HG02610 (cell line): Measurements from ENCODE around the gene PCBP3.

Experiments
- ATAC-seq: cut with Tn5 transposase; IDR thresholded peaks from one replicate; pipeline ENCODE4 v1.9.1; 2021; ENCODE audit warnings: mild to moderate bottlenecking, moderate library complexity; ENCODE audit not compliant: unreplicated experiment

The PCBP3 gene

DNA sequence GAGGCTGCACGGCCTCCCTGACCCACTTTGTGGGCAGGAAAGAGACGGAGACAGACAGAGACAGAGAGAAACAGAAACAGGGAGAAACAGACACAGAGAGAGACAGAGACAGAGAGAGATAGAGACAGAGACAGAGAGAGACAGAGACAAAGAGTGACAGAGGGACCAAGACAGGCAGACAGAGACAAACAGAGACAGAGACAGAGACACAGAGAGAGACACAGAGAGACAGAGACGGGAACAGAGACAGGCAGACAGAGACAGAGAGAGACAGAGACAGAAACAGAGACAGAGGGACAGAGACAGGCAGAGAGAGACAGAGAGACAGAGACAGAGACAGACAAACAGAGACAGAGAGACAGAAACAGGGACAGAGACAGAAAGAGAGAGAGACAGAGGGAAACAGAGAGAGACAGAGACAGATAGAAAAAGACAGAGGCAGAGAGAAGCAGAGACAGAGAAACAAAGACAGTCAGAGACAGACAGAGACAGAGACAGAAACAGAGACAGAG, 341.1 kb downstream of the PCBP3 start:
- ATAC-seq: no peak

DNA sequence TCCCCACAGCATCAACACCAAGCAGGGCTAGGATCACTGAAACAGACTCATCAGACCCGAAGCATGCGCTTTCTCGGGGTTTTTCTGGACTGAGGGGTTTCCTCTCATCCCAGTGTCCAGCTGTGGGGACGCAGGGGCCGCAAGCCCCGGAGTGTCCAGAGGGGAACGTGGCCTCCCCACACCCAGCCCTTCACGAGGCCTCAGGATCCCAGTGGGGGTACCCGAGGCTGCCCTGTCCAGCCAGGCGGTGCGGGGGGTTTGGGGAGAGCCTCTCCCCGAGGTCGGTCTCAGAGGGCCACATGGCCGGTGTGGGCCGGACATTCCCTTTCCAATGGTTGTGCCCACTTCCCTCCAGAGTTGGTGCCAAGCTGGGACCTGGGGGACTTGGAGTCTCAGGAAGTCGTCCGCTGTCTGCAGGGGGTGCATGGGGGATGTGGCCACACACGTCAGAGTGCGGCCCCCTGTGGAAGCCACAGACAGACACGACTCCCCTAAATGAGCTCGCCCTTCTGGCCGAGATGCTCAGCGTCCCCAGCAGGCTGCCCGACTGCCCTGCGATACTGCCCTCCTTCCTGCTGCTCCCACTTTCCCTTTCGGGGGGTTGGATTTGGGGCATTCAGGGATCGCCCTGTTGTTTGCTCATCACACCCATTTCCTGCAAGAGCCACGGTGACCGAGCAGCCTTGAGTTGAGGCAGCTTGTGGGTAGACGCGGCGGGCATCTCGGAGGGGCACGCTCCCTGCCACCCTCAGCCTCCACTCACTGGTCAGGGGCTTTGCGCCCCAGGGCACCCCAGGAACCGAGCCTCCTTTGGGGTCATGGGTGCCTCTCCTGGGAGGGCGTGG, 342.2 kb downstream of the PCBP3 start:
- no peak for ATAC-seq

DNA sequence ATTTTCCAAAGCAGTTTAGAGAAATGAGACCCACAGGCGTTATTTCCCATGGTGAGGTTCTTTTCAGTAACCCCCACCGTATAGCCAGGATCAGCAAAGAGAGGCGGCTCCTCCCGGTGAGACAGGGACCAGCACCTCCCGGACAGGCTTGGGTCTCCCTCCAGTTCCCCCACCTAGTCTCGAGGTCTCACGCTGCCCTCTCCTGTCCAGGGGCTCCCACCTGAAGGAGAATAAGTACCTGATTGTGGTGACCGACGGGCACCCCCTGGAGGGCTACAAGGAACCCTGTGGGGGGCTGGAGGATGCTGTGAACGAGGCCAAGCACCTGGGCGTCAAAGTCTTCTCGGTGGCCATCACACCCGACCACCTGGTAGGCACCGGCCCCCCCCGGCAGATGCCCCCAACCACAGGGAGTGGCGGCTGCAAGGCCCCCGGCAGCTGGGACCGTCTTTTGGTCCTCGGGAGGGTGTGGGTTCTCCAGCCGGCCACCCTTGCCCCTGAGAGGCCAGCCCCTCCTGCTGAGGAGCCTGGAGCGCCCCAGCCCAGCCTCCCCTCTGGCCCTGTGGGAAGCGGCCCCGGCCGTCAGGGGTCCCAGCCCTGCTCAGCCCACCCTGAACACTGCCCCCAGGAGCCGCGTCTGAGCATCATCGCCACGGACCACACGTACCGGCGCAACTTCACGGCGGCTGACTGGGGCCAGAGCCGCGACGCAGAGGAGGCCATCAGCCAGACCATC, 343.0 kb downstream of the PCBP3 start:
- ATAC-seq: no peak

DNA sequence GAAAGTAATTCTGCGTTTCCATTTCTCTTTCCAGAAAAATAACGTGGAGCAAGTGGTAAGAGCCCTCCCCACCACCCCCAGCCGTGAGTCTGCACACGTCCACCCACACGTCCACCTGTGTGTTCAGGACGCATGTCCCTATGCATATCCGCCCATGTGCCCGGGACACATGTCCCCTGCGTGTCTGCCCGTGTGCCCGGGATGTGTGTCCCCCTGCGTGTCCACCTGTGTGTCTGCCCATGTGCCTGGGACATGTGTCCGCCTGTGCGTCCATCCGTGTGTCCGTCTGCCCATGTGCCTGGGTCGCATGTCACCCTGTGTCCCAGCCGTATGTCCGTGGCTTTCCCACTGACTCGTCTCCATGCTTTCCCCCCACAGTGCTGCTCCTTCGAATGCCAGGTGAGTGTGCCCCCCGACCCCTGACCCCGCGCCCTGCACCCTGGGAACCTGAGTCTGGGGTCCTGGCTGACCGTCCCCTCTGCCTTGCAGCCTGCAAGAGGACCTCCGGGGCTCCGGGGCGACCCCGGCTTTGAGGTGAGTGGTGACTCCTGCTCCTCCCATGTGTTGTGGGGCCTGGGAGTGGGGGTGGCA, 343.7 kb downstream of the PCBP3 start:
- ATAC-seq: no peak

DNA sequence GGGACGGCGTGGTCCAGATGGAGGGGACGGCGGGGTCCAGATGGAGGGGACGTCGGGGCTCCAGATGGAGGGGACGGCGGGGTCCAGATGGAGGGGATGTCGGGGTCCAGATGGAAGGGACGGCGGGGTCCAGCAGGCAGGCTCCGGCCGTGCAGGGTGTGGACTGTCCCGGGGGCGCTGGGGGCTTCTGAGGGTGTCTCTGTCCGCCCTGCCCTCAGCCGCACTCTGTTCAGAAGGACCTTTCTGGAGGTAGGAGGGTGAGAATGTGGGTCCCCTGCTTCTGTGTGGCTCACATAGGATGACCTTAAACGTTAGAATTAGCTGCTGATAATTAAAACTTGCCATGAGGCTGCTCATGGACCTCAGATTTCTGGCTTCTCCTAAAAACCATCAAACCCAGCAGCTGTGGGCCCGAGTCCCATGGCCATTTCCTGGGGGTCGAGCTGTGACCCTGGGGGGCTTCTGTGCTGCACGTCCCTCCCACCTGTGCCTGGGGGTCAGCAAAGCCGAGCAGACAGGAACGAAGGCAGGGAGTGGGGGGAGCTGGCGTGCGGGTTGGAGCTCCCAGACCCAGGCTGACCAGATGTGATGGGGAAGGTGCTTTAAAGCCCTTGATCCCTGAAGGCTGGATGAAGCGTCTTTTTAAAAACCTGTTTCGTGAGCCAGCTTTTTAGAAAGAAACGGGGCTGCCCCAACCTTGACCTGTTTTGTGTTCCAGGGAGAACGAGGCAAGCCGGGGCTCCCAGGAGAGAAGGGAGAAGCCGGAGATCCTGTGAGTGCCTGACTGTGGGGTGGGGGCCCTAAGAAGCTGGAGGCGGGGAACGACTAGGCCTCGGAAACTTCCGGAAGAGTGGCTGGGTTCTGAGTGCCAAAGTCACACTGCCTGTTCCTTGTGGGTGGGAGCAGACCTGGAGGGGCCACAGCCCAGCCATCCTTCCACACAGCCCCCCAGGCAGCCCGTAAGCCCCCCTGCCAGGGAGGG, 345.1 kb downstream of the PCBP3 start:
- no peak for ATAC-seq

DNA sequence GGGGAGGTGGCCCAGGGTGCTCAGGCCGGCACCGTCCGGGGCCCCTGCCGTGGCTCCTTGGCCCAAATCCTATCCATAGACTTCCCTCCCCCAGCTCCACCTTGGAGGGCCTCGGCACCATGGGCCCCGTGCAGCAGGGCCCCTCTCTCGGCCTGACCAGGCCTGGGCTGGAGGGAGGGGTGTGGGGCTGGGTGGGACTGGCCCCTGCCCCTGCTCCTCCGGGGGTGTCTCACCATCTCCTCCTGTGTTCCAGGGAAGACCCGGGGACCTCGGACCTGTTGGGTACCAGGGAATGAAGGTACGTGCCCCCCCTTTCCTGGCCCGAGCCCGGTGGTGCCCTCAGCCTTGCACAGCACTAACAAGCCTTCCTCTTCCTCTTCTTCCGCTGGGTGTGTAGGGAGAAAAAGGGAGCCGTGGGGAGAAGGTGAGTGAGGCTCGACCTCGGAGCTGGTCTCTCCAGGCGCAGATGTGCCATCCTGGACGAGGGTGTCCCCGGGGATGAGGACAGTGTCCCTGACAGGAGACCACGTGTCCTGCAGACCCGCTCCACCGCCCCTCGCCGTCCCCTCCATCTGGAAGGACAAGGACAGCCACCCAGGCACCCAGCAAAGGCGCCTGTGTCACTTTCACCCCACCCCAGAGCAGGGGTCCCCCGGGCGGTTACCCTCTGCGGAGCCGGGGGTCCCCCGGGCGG, 346.0 kb downstream of the PCBP3 start:
- ATAC-seq: no peak

DNA sequence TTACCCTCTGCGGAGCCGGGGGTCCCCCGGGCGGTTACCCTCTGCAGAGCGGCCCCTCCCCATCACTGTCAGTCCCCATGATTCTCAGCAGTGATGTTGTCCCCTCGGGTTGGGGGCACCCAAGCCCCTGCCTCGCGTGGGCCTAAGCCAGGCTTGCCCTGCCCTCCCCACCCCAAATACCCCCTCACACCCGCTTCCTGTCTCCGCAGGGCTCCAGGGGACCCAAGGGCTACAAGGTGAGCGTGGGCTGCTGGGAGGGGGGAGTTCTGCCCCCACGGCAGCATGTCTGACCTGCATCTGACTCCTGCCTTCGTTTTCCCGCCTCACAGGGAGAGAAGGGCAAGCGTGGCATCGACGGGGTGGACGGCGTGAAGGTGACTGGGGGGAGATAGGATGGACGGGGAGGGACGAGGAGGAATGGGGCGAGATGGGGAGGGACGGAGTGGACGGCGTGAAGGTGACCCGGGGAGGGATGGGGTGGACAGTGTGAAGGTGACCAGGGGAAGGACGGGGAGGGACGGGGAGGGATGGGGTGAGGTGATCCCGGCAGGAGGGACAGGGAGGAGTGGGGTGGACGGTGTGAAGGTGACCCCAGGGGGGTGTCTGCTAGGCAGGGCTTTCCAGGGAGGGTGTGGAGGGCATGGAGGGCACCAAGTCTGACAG, 346.7 kb downstream of the PCBP3 start:
- ATAC-seq: no peak

DNA sequence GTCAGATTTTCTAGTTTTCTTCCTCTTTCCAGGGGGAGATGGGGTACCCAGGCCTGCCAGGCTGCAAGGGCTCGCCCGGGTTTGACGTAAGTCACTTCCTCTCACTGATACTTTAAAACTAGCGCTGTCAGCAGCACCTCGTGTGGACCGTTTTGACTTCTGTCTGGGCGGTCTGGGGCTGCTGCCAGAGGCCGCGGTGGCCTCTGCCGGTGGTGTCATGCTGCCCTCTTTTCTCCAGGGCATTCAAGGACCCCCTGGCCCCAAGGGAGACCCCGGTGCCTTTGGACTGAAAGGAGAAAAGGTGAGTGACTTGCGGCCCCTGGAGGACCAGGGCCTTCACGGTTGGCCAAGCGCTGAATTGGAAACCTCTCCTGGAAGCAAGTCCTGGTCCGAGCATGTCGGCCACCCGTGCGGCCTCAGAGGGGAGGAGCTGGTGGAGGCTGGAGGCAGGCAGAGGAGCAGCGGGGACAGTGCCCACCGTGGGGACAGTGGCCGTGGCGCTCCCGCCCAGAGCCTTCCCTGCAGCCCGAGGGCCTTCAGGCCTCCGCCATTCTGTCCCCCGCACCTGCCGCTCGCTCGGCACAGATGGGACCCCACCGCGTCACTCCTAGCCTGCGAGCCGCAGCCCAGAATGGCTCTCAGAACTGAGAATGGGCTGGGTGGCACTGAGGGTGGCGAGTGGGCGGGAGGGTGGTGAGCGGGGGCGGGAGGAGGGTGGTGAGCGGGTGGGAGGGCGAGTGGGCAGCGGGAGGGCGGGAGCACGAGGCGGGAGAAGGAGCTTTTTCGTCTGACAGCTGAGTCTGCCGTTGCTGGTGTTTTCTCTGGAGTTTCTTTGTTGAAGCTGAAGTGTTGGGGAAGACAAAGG, 347.4 kb downstream of the PCBP3 start:
- no peak for ATAC-seq

DNA sequence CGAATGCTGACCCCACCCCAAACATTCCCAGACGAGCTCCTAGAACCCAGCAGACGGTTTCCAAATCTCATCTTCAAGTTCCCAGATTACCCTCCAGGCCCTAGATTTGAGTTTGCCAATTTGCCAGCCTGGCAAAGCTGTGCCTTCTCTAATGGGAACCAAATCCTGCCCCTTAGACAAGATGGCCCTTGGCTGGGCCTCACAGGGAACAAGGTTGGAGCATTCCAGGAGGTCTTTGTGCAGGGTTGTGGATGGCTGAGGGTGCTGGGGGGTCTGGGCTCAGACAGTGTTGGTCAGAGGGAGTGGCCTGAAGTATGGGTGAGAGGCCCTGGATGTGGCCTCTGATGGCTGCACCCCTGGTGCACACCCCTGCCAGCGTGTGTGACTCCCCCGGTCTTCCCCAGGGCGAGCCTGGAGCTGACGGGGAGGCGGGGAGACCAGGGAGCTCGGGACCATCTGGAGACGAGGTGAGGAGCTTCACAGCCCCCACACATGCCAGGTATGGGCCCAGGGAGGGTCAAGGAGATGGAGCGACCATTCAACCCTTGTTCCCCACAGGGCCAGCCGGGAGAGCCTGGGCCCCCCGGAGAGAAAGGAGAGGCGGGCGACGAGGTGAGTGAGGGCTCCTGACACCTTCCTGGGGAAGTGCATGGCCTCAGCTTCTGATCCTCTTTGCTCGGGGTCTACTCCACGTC, 348.2 kb downstream of the PCBP3 start:
- no peak for ATAC-seq
